HG02973 (cell line): ENCODE results near the gene KDM4C.

Source experiments
- ATAC-seq: cut with Tn5 transposase; IDR thresholded peaks from one replicate; pipeline ENCODE4 v1.9.1; 2021; ENCODE audit warnings: moderate library complexity; ENCODE audit not compliant: unreplicated experiment

KDM4C gene

DNA sequence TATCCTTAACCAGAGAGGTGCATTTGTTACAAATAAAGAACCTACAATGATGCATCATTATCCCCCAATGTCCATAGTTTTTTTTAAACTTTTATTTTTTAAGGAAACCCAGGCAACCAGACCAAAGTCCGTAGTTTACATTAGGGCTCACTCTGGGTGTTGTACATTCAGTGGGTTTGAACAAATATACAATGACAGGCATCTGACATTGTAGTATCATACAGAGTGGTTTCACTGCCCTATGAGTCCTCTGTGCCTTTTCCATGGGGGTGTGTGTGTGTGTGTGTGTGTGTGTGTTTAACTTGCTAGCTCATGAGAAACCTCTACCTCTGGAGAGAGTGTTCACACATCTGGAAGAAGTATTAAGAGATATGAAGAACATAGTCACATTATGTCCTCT lies 141.5 kb downstream of the KDM4C start:
- ATAC-seq = no peak

DNA sequence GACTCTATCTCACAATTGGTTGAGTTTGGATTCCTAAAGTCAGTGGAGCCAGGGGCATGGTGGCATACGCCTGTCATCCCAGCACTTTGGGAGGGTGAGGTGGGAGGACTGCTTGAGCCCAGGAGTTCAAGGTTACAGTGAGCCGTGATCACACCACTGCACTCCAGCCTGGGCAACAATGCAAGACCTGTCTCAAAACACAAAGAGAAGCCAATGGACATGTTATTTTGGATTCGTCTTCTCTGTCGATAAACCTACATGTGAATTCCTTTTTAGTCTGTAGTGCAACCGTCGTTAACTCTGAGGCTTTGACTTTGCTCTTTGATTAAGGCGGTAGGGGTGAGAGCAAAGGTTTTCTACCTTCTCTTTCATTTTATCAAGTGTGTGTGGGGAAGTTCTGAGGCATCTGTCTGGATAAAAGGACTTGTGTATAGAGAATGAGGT lies 142.7 kb downstream of the KDM4C start:
- ATAC-seq = no peak

DNA sequence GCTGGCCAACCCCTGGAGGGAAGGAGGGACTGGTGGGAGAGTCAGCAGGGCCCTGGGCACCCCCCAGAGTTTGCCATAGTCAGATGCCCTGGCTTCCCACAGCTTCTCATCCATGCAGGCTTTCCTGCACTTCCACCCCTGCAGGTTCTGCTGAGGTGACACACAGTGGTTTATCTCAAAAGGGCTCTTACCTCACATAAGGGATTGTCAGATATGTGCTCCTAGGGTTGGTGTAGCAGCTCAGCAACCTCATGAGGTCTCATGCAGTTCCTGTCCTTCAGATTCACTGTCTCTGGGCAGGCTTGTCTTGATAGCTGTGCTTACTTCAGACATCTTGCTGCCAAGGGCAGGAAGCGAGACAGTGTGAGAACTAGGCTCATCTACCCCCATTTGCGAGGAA lies 143.4 kb downstream of the KDM4C start:
- no peak for ATAC-seq

DNA sequence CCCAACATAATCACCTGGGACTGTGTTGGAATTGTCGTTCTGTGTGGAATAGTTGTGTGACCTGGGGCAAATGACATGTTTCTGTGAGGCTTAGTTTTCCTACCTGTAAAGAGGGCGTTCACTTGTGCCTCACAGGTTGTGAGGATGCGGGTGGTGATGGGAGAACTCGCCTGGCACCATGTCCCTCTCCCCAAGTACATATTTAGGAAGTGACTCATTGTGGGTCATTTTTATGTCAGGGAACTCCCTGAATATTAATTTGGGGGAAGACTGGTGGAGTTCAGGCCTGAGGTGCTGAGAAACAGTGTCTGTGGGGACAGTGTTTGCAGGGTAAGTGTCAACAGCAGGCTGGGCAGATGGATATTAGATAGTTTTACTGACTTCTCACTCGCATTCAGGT lies 144.7 kb downstream of the KDM4C start:
- ATAC-seq = no peak

DNA sequence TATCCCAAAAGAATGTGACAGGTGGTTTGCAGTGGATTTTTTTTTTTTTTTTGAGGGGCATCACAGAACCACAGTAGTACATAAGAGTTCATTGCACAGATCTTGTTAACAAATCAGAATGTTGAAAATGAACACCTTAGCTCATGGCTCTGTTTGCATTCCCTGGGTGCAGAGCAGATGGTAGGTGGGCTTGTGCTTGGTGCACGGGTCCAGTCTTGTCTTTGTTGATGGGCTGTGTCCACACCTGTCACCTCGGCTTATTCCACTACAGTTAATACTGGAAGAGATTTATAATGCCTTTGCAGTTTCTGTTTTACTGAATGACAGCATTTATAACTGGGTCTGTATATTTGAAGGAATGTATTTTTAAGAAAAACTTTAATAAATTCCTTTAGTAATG lies 146.6 kb downstream of the KDM4C start:
- ATAC-seq = no peak

DNA sequence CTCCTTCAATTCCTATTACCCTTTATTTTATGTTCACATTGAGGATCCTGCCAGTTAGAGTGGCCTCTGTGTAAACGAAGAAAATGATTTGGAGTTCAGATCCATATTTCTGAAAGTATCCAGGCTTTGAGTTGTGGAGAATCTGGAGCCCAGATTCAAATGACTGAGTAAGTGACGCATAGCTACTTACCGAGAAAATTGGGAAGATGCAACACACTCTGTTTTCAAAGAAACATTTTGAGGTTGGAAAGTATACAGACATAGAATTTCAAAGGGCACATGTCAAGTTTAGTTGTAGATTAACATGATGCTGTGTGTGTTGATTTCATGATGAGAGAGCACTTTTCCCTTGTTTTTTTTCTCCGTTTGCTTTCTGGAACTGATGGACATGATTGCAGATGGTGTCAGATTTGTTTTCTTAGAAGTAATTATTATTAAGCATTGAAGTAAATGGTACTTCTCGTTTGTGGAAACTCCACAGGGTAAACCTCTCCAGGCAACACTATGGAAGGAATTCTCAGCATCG lies 148.1 kb downstream of the KDM4C start:
- no peak for ATAC-seq

DNA sequence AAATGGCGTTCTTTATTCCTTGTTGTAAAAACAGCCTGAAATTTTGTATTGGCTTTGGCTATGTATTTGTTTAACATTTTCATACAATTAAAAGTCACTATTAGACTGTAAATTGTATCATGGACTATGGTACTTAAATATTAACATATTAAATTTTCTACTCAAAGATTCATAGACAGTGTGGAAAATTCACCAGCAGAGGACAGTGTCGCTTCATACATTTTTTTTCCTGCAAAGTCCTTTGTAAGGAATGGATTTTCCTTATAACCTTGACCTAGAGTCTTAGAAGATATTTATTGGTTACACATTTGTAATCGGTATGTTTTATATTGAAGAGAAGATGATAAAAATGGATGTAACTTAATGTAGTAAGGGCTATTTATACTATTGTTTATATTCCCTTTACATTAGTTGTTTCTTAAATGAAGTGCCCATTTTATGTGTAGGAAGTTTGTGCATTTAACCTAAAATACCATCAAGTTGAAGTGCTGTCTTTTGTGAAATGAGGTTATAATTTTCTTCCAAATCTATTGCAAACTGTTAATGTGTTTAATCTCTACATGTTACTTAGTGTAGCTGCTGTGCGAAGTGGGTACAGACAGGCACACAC lies 150.1 kb downstream of the KDM4C start:
- ATAC-seq = no peak

DNA sequence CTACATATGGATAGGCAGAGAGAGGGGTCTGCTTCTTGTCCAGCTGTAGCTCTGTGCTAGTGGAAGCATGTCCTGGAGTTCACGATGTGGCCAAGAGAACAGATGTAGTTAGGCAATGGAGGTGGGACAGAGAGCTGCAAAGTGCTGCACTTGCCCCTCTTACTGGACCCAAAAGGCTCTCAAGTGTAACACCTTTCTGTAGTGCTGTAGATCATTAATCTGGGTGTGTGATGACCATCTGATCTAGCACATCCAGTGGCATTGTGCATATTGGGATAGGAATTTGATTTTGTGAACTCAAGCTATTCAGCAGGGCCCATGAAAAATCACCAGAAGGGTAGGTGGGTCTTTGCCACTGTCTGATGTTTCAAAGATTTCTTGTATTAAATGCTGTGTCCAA lies 151.4 kb downstream of the KDM4C start:
- ATAC-seq = no peak

DNA sequence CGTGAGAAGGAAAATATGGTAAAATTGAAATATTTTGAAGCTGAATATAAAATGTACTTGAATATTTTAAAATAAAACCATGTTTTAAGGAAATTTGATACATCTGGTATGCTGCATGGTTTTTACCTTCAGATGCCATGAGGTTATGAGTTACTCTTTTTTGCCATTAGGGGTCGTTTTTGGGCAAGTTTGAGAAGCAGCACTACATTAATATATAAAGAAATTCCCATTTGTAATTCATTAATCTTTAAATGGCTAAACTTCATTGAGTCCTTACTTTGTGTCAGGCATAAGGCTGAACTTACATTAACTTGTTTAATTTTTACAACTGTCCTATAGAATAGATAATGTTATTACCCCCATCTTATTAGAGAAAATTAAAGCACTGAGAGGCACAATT lies 152.3 kb downstream of the KDM4C start:
- ATAC-seq = no peak

DNA sequence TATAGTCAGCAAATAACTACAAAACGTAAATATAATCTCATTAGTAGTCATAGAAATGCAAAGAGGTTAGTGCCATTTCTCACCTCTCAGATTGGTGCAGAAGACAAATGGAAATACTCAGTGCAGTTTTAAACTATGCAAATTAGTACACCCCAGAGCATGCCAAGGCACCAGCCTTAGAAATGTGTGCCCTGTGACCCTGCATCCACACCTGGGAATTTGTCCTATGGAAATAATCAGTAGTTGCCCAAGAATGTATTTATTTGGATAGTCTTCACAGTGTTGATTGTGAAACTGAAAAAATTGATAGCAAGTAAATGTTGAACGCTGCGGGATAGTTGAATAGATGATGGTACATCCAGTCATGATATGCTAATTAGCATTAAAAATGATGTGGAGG lies 152.7 kb downstream of the KDM4C start:
- no peak for ATAC-seq

DNA sequence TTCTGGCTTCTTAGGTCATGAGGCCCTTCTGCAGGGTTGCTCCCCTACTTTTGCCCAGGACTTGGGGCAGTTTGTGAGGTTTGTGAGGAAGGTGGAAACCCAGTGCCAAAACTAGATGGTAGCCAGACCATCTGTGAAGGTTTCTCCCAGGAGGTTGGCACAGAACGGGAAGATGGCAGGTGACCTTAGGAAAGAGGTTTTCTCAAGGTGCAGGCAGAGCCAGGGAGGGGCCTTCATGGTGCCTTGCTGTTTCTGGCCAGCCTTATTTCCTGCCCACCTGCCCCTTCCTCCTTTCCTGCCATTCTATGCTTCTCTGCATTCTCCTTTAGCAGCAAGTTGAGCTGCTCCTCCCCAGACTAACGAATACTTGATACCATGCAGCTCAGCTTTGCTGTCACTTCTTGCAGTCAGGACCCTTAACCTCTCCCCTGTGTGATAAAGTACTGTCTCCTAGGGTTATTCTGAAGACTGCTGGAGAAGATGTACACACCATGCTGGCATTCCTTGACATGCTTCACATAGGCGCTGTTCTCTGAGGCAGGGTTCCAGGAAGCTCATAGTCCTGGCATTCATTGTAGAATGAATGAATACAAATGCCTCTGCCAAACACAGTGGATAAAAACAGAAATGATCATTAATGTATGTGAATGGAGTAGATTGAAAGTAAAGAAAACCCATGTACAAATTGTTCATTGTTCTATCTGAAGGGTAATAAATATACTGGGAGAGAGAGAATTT lies 154.3 kb downstream of the KDM4C start:
- ATAC-seq = no peak

DNA sequence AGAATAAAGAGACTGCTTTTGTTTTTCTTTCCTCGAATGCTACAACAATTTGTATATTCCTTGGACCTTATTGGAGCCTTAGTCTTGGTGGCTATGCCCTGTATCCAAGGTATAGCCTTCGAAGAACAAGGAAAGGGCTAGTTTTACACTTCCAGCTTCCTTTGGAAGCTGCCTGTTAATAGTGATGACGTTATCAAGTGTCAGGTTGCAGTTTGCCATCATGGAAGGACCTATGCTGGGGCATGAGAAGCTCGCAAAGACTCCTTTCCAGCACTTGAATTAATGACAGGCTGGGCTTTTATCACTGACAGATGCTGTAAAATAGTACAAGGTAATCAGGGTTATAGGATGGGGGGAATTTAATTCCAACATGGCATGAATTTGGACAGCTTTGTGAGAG lies 157.9 kb downstream of the KDM4C start:
- ATAC-seq = no peak

DNA sequence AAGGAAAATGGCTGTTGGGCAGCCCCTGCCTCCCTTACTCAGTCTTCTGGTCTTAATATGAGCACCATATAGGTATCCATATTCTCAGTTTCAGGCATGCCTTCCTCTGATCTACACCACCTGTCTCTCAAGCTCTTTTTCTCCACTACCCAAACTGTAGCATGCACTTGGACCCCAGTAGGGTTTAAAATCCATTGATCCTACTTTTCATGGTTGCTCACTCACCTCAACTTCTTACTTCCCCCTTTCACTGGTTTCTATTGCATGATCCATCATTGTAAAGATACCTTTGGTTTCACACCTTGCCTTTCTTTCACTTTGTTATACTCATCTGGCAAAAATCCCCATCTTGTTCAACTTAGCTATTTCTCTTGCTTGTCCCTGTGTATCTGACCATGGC lies 159.4 kb downstream of the KDM4C start:
- peak; percentile 94 for ATAC-seq

DNA sequence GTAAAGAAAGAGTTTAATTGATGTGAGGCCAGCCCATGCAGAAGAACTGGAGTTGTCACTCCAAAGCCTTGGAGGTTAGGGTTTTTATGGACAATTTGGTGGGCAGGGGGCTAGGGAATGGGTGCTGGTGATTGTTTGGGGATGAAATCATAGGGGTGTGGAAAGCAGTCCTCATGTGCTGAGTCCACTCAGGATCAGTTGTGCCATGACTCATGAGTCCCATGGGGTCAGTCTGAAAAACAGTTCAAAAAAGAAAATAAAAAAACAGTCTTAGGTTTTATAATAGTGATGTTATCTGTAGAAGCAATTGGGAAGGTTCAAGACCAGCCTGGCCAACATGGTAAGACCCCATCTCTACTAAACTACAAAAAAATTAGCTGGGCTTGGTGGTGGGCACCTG lies 162.3 kb downstream of the KDM4C start:
- no peak for ATAC-seq

DNA sequence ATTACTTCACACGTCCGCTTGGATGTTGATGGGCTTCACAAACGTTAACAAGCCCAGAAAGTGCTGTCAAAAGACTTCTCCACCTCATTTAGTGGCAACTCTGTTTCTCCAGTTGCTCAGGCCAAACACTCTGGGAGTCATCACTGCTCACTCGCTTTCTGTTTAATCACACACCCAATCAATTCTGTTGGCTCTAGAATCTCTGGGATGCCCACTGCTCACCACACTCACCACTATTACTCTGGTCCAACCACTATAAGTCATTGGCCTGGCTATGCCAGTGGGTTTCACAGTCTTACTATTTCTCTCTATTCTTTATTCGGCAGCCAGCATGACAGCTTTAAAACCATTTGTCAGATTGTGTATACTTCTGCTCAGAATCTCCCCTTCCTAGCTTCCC lies 163.5 kb downstream of the KDM4C start:
- ATAC-seq = no peak

DNA sequence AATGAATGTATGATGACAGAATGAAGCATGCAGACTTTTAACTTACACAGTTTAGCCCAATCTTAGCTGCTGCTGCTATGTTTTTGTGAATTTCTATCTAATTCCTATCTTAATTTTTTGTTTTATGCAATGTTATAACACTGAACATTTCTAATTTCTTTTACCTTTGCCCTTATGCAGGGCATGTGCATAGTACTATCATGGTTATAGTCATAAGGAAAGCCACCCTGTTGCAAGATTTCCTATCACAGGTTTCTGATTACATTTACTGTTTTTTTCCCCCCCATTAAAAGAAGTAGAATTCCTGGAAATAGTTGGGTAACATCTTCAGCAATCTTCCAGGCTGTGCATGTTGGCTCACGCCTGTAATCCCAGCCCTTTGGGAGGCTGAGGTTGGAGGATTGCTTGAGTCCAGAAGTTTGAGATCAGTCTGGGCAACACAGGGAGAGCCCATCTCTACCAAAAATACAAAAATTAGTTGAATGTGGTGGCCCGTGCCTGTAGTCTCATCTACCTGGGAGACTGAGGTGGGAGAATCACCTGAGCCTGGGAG lies 164.4 kb downstream of the KDM4C start:
- no peak for ATAC-seq

DNA sequence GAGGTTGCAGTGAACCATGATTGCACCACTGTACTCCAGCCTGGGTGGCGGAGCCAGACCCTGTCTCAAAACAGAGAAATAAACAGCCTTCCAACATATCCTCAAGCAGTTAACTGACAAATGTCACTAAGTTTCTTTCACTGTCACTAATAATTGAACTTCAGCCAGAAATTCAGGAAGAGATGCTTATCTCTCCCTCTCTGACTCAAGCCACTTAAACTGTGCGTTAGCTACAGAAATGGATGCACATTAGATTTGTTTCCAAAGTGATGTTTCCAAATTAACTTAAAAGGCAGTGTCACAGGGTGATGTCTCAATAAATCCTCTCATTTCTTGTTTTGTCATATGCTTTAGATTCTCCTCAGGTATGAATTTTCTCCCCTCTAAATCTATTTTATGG lies 164.9 kb downstream of the KDM4C start:
- no peak for ATAC-seq

DNA sequence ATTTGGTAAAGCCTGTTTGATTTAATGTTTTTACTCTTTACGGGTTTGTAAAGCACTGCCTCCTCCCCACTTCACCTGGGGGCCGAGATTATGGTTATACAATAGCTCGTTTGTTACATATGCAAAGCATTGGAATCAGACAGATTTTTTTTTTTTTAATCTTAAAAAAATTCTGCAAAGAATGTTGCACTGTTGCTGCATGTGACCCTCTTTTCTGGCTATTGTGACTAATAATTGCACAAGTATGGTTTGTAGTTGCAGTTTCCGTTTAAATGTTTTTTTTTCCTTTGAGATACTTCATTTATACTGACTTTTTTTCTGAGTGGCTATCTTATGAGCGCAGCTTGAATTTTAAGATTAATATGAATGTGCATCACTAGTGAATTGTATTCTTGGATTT lies 165.3 kb downstream of the KDM4C start:
- ATAC-seq = no peak

DNA sequence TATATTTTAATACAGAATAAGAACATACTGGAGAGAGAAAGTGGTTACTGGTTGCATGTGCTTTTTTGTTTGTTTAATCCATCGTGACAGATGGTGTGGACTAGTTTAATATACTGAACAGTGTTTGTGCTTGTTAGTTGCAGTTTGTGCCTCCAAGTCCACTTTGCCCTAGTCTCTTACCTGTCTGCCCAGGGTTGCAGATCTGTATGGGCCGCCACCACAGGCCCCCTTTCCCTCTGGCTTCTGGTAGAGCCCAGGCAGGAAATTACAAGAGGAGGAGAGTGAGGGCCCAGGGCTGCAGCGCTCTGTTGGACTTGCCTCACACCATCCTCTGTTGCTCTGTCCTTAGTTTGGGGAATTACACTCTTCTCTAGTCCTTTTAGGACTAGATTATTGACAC lies 166.4 kb downstream of the KDM4C start:
- ATAC-seq = no peak

DNA sequence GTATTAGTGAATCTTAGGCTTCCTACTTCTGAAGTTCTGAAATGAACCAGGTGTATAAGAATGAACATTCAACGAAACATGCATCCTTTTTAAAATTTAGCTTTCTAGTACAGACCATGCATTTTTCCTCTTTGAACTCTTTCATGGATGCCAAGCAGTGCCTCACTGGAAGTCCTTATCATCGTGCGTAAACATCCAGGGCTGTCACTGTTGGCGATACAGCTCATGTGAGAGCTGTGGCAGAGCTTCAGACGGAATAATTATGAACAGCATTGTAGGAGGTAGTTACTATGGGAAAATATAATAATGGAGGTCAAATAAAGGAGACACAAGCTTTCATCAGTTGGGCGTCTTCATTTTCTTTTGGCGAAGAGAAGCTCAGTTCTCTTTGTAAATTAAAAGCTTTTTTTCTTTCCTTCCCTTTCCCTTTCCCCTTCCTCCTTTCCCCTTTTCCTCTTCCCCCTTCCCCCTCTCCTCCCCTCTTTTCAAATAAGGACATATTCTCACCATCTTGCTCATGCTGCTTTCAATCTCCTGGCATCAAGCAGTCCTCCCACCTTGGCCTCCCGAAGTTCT lies 167.3 kb downstream of the KDM4C start:
- no peak for ATAC-seq

DNA sequence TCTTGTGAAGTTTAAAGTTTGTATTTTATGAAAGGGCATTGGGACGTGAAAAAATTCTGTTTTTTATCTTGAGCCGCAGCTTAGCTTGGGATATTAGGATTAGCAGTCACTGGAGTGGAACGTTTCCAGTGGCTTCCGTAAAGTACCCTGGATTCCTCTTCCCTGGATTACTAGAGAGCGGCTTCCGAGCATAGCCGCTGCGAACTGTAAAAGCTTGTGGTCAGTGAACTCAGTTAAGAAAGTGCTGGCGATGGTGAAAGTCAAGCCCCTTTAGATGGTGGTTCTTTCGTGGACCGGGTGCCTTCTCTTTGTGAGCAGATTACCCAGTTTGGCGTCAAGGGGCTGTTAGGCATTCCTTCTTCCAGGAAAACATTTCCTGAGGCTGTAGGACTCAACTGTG lies 168.1 kb downstream of the KDM4C start:
- ATAC-seq = no peak

DNA sequence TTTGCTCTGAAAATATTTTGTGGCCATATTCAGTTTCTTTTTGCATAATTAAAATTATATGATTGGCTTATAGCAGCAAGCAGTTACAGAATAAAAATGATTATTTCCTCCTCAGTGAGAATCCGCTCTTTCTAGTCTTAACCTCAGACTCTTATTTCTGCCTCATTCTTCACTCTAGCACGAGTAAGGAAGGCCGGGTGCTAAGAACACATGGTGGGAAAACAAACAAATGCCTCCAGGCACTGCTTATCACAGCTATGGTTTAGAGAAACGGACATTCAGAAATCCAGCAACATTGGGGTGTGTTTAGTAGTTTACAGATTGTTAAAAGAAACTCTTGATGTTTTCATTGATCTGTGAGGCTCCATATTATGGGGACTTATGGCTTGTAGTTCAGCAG lies 168.7 kb downstream of the KDM4C start:
- no peak for ATAC-seq
